Endothelial cell of hepatic sinusoid (primary cell): Measurements from ENCODE around the gene HIVEP2.

Source experiments
- in situ Hi-C: cut with HindIII; loops from 2 replicates; pipeline ENCODE4 v1.10.0; 2017; ENCODE audit warnings: low sequenced_read_pairs

The HIVEP2 gene

DNA sequence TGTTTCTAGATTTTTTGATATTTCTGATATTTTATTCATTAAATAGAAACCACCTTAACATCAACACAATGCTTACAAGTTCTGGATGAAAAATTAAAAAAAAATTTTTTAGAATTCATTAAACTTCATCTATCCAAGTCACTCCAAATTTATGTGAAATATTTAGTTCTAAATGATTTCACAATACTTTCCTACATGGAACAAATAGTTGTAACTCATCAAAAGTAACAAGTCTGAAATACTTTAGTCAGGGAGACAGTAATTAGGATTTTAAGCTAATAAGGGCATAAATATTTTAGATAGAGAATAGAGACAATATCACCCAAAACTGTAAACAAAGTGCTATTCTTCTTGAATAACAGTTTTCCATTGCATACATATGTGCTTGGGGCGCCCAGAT, 147.8 kb downstream of the HIVEP2 start:
- in situ Hi-C loops, result no loop called here

DNA sequence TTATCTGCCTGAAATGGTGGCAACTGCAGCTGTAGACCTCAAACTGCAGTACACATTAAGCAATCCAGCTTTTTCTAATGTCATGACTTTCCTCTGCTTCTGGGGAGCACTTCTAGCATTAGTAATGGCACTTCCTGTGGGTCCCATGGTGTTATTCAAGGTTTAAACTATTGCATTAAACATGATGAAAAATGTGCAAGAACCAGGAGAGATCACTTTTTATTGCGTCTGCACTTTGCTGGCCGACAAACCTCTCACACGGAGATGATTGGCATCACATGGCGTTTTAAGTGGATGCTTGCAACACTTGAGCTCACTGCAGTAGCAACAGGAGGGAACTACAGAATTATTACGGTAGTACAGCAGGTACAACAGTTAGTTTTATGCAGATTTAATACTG, 148.4 kb downstream of the HIVEP2 start:
- in situ Hi-C loops, result no loop called here

DNA sequence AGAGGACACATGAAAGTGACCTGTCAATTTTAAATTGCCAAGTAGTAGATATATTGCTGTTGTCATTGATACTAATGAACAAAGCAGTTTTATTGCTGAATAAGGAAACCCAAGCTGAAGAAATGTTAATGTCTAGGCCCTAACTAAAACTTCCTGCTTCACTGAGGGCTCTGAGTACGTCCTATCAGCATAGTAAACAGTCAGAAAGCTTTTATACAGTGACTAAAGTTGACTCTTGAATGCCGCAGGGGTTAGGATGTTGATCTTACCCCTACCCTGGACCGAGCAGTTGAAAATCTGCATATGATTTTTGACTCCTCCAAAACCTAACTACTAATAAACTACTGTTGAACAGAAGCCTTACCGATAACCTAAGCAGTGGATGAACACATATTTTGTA, 149.0 kb downstream of the HIVEP2 start:
- in situ Hi-C loops, result no loop called here

GRCh38 chr6:142794424-142794823, 150.6 kb downstream of the HIVEP2 start:
- in situ Hi-C loops, result no loop called here

DNA sequence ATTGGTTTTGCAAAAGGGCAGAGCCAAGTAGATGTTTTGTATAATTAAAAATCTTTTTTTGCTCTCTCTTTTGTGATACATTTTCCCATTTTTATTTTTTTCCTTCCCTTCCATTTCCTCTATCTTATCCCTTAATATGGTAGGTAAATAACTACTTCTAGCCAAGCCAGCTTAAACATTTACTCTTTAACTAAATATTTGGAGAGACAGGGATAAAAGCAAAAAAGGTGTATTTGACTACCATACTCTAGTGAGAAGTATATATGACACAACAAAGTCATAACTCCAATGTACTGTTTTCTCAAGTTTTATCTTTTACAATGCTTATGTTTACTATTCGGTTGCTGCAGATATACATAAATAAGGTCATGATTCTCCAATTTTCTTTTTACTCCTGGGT, 154.7 kb downstream of the HIVEP2 start:
- in situ Hi-C loops, result no loop called here

GRCh38 chr6:142787422-142787821, 157.6 kb downstream of the HIVEP2 start:
- in situ Hi-C loops, result no loop called here

DNA sequence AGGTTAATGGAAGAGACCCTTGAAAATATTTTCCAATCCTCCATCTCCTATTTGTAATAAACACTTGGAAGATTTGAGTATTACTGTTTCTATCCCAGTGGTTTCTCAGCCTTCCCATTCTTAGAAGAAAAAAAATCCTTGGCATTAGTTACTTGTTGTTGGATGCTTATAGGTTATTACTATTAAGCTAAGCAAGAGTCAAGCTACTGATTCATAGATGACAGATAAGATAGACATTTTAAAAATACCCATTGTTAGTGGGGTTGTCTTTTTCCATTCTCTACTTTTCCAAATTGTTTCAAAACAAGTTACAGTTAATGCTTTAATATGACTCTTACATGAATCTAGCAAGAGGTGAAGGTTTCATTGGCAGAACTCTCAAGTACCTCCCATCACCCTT, 158.5 kb downstream of the HIVEP2 start:
- in situ Hi-C loops, result no loop called here

DNA sequence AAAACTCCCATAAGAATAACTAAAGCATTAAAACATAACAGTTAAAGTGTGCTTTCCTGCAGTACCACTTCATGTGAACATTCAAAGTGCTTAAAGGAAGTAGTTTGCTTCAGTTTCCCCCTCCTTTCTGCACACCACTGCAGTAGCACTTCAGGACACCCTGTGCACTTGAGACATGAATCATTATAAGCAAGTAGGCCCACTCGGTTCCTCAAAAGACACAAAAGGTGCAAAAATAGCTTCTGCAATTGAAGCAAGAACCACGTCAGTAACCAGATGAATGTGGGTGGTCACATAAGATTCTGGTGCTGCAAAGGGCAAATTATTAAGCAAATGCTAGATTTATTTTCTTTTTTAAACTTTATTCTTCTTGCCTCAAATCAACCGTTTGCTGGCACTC, 160.6 kb downstream of the HIVEP2 start:
- in situ Hi-C loops, result no loop called here

- in situ Hi-C loops, result no loop called here
Measured at GRCh38 chr6:142783499-142783898, 161.5 kb downstream of the HIVEP2 start.

DNA sequence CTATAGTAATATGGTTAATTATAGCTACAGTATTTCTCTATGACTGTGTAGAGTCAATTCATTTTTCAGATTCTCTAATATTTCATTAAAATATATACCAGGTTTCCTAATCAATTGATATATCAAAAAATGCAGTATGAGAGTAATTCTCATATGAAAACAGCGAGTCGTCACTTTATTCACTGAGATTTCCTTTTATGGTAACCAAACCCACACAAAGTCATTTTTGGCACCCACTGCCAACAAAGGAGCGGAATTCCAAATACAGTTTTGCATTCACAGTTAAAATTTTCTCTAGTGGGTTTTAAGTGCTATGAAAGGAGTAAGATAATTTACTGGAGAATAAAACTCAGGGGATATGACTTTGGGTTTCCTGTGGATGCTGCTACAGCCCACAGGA, 163.8 kb downstream of the HIVEP2 start:
- in situ Hi-C loops, result no loop called here

DNA sequence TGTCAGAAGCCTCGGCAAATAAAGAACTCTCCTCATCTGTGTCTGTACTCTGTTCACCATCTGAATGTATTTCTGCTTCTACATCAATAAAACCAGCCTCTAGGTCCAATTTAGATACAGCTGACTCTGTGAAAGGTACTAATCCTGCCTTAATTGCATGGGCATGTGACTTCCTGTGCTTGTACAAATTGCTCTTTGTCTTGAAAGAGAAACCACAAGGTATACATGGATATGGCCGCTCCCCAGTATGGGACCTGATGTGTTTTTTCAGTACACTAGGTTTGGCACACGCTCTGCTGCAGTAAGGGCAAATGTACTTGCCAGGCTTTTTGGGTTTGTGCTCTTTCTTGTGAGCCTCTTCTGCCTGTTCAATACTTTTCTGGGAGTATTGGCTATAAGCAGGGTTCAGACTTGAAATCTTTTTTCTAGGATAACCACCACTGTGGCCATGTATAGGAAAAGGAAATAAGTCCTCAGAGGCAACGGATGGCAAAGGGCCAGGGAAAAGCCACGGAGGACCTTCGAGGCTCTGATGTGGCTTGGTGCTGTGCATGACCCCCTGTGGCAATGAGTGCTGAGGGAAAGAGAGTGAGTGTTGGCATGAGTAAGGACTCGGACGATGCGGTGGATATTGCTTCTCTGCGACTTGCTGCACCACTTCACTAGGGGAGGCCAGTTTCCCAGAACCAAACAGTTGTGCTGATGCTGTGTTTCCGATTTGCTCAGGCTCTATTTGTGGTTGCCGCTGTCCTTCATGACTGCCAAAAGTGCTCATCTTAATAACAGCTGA, 170.9 kb downstream of the HIVEP2 start:
- in situ Hi-C loops, result no loop called here

DNA sequence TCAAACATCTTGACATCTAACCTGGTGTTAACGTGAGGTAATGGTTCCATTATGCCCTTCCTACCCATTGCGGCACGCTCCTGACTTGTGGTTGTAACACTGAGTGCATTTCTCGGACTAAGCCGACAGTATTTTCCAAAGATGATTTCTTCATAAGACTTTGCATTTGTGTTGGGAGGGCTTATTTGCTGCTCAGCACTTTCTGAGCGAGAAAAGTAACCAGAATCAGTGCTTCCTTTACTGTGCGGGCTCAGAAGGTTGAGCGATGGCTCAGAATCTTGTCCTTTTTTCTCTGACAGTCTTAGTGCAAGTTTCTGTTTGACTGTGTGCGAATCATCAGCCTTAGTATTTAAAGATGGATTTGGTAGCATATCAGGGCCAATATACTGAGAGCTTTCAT, 171.7 kb downstream of the HIVEP2 start:
- in situ Hi-C loops, result no loop called here

DNA sequence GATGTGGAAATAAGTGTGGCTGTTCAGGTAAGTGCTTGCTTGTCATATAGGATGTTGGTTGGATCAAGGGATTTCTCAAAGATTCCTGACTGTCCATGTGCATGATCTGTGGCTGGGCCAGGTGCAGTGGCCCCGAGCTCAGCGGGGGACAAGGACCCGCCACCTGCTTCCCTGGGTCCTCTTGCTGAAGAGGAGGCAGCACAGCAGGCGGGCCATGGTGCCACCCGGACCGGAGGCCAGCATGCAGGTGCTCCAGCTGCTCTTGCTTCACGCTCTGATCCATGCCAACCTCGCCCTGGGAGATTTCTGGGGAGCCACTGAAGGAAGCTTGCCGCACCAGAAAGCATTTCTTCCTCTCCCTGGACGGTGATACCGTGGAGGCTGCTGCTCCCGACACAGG, 173.8 kb downstream of the HIVEP2 start:
- in situ Hi-C loops, result no loop called here

DNA sequence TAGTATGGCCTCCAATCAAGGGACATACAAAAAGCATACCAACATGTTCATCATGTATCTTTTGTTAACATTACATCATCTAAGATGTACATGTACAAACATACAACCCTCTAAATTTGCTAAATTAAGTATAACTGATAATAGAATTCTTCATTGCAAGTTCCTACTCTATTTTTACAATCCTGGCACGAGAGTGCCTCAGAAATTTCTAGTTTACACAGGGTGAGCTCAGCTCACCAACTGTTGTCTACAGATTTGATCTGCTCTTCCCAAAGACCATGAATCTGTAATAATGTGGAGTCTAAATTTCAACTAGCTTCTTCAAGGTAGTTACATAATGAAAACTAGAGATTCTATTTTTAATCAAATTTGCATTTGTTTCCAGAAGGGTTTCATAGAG, 179.7 kb downstream of the HIVEP2 start:
- in situ Hi-C loops, result loop anchor here (5.0 kb wide), 1 partner anchor 93 kb away; no protein-coding TSS in a partner anchor

GRCh38 chr6:142764311-142764710, 180.7 kb downstream of the HIVEP2 start:
- in situ Hi-C loops, result no loop called here

DNA sequence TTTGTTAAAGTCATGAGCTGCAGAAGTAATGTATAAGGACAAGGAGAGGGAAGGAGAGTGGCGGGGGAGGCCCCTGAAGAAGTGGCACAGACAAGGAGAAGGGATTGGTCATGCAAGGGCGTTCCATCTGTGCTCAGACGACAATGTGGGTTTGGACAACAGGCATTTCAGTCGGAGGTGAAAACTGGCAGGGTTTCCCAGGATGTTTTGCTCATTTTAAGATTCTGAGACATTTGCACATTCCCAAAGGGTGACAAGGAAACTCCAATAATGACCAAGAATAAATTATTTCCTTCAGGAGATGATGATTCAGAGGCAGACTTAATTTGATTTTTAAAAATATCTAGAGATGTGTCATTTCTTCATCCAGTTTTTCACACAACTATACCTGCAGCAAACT, 181.8 kb downstream of the HIVEP2 start:
- in situ Hi-C loops, result no loop called here

DNA sequence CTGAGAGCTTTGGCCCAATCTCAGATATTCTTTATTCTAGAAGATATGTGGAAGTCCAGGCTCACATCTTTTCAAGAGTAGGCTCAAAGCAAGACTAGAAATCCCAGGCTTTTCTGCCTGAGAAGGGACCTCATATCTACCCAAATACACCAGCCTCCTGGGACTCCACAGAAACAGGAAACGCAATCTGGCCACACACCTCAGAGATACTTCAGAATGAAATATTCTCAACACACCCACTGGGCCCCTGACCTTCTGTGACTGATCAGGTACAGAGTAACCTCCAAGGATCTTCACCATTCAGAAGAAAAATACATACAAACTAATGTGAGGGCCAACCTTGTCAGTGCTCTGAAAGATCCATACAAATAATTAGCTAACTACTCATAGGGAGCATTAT, 183.2 kb downstream of the HIVEP2 start:
- in situ Hi-C loops, result no loop called here

DNA sequence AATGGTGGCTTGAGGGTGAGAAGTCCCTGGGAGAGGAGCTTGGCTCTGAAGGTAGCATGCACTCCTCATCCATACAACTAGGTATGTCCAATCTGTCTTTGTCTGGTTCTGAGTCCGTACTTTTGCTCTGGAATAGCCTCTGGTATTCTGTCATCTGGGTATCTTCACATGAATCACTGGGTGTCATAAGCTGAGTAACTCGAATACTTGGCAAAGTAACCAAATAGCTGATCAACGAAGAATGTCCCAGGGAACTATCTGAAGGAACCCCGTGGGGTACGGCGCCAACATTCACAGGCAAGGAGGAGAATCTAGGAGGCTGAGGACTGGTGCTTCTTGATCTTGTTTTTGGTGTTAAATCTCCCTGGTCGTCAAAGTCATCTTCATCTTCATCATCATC, 184.8 kb downstream of the HIVEP2 start:
- in situ Hi-C loops, result no loop called here

DNA sequence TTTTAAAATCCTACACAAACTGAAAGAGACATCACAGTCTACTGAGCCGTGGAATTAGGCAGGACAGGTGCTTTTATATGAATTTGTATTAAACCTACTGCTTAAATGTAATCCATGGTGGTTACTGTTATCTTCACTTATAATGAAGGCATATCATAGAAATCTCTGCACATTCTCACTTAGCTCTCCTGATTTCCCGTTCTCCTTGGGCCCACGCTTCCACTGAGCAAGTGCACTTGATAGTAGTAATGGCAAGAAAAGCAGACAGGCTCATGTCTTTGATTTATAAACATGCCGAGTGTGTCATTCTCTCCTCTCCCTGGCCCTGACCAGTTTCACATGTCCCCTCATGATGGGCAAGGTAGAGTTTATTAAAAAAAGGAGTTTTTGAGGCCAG, 186.3 kb downstream of the HIVEP2 start:
- in situ Hi-C loops, result no loop called here

- in situ Hi-C loops, result no loop called here
Measured at GRCh38 chr6:142757852-142758628, 186.9 kb downstream of the HIVEP2 start.

- in situ Hi-C loops, result no loop called here
Measured at GRCh38 chr6:142756215-142756630, 188.8 kb downstream of the HIVEP2 start.

GRCh38 chr6:142753196-142753595, 191.8 kb downstream of the HIVEP2 start:
- in situ Hi-C loops, result no loop called here
